Stimulated activated CD8-positive, alpha-beta memory T cell treated with anti-CD3 and anti-CD28 coated beads, Interleukin-4, amount 100 ng/mL, for 48 hours (primary cell): Measurements from ENCODE around the gene NFIA.
A peak's percentile ranks its signal among the peaks of the same experiment; 100 is the strongest.

ENCODE experiments used
- DNase-seq: peaks from one replicate; pipeline ENCODE4 v3.0.0-alpha.2; 2020

NFIA gene

GRCh38 chr1:61278966-61279365 is 196.6 kb downstream of the NFIA start:
- DNase-seq = no peak

- no peak for DNase-seq
These were observed 197.2 kb downstream of the NFIA start for GRCh38 chr1:61279570-61279969.

GRCh38 chr1:61280452-61280851 is 198.1 kb downstream of the NFIA start:
- DNase-seq = no peak

GRCh38 chr1:61282387-61282786 is 200.0 kb downstream of the NFIA start:
- no peak for DNase-seq

GRCh38 chr1:61284248-61284854 is 202.0 kb downstream of the NFIA start:
- DNase-seq = no peak

- DNase-seq = no peak
These were observed 202.6 kb downstream of the NFIA start for GRCh38 chr1:61284936-61285335.

- DNase-seq = no peak
These were observed 203.1 kb downstream of the NFIA start for GRCh38 chr1:61285371-61285885.

GRCh38 chr1:61287014-61287413 is 204.7 kb downstream of the NFIA start:
- no peak for DNase-seq

- no peak for DNase-seq
These were observed 205.4 kb downstream of the NFIA start for GRCh38 chr1:61287734-61288133.

GRCh38 chr1:61289232-61290098 is 207.1 kb downstream of the NFIA start:
- DNase-seq = no peak

- DNase-seq = no peak
These were observed 208.2 kb downstream of the NFIA start for GRCh38 chr1:61290525-61290924.

- no peak for DNase-seq
These were observed 210.8 kb downstream of the NFIA start for GRCh38 chr1:61293197-61293596.

- DNase-seq = no peak
These were observed 211.7 kb downstream of the NFIA start for GRCh38 chr1:61293986-61294504.

GRCh38 chr1:61294930-61295329 is 212.6 kb downstream of the NFIA start:
- no peak for DNase-seq

- no peak for DNase-seq
These were observed 213.6 kb downstream of the NFIA start for GRCh38 chr1:61295818-61296537.

GRCh38 chr1:61297887-61298286 is 215.5 kb downstream of the NFIA start:
- no peak for DNase-seq

- no peak for DNase-seq
These were observed 217.1 kb downstream of the NFIA start for GRCh38 chr1:61299463-61299862.

GRCh38 chr1:61300899-61301298 is 218.5 kb downstream of the NFIA start:
- DNase-seq = no peak

- DNase-seq = peak; percentile 30
These were observed 219.7 kb downstream of the NFIA start for GRCh38 chr1:61301824-61302657.

- no peak for DNase-seq
These were observed 225.2 kb downstream of the NFIA start for GRCh38 chr1:61307422-61308142.

GRCh38 chr1:61310057-61310456 is 227.7 kb downstream of the NFIA start:
- DNase-seq = no peak

GRCh38 chr1:61310538-61310937 is 228.2 kb downstream of the NFIA start:
- no peak for DNase-seq
